SH-SY5Y (cell line): ENCODE data around the gene CTBP2.

Experiments
- GATA2 ChIP-seq: IDR thresholded peaks from 2 replicates; pipeline ENCODE4 v1.6.1; 2011; ENCODE audit warnings: mild to moderate bottlenecking, low read depth, low read length
- GATA3 ChIP-seq: IDR thresholded peaks from 2 replicates; pipeline ENCODE4 v1.6.1; 2011; ENCODE audit warnings: low read depth, mild to moderate bottlenecking, low read length, moderate library complexity

DNA sequence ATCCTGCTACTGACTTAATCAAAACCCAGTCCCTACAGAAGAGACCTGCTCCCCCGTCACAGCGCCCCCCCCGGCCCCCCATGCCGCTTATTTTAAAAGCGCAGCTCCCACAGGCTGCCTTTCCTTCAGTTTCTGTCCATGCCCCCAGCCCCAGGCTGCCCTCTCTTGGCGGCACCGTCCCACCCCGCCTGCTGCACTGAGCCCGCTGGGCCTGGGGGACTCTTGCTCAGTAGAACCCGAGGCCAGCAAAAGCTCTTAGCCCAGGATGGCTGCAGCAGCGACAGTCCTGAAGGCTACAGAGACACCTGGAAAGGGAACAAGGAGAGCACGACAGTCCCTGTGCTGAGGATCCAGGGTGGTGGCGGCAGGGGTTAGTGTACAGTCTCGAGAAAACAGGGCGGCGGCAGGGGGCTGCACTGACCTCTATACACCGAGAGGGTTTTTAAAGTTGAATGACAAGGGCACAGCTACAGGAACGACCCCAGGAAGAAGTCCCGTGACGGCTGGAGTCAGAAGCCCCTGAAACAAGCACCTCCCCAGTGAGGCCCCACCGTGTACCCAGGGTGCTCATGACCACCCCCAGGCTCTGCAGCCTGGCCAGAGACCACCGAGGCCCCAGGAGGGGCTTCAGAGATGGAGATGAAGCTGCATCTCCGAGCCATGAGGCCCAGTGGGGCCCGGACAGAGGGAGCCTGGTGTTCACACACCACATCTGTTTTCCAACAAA lies 164.1 kb downstream of the CTBP2 start:
- TF ChIP-seq GATA2 (no peak), GATA3 (no peak)
